ENCODE data around the gene OSBPL10. TPM values are rescaled to one million over a fixed set of nuclear protein-coding genes. Genes with fewer than 3 reads are reported as not detected.

The OSBPL10 gene
- total RNA-seq, 1 donor from 2014 or later, result 52.7 TPM

- no peaks in the 10 kb centered on the region for H3K9me3 ChIP-seq (ENCODE audit: insufficient read depth, low read depth, low read length)
- peaks cover 7% of the 10 kb centered on the region for H3K4me1 Mint-ChIP-seq (ENCODE audit: low read depth, unreplicated experiment)
- no peak overlapping the region for H3K27ac ChIP-seq (ENCODE audit: low read depth, low read length)
- no peaks in the 10 kb centered on the region for H3K36me3 ChIP-seq (ENCODE audit: insufficient read depth, low read length)
- no peak overlapping the region for H3K9ac ChIP-seq (ENCODE audit: low read length)
- H3K4me3 ChIP-seq (ENCODE audit: insufficient read depth, low read depth, low read length), result no peak overlapping the region
- FAIRE-seq (no peak), DNase-seq (ENCODE audit: low read depth) (no peak)
- TF ChIP-seq EZH2 (IDR thresholded peaks at IDR 0.05; ENCODE audit: insufficient read depth, low read length) (no peak), CTCF (IDR thresholded peaks at IDR 0.05; ENCODE audit: insufficient read depth, low read depth, low read length) (no peak)
- H3K27ac Mint-ChIP-seq (ENCODE audit: unreplicated experiment), result no peak overlapping the region
- H3K4me2 ChIP-seq (ENCODE audit: low read length), result no peak overlapping the region
- no peaks in the 10 kb centered on the region for H3K27me3 ChIP-seq (ENCODE audit: insufficient read depth, low read length)
- H3K4me3 Mint-ChIP-seq (ENCODE audit: unreplicated experiment), result no peak overlapping the region
- peaks cover 23% of the 10 kb centered on the region for H4K20me1 ChIP-seq (ENCODE audit: insufficient read depth, low read length)
- H3K9me3 Mint-ChIP-seq (ENCODE audit: unreplicated experiment), result peaks cover 1% of the 10 kb centered on the region
- no peak overlapping the region for H2AFZ ChIP-seq (ENCODE audit: low read depth, low read length)
- peaks cover 1% of the 10 kb centered on the region for H3K36me3 Mint-ChIP-seq (ENCODE audit: low read depth, unreplicated experiment)
- H3K27me3 Mint-ChIP-seq (ENCODE audit: low read depth, unreplicated experiment), result no peaks in the 10 kb centered on the region
- H3K79me2 ChIP-seq (ENCODE audit: insufficient read depth, low read length), result peaks cover 12% of the 10 kb centered on the region
- H3K4me1 ChIP-seq (ENCODE audit: insufficient read depth, low read length), result no peaks in the 10 kb centered on the region
Measured at GRCh38 chr3:31947671-31948091, 33.4 kb downstream of the OSBPL10 start.

GRCh38 chr3:31947162-31947561, 33.9 kb downstream of the OSBPL10 start:
- H3K27ac Mint-ChIP-seq (ENCODE audit: unreplicated experiment), result no peak overlapping the region
- peaks cover 1% of the 10 kb centered on the region for H3K9me3 Mint-ChIP-seq (ENCODE audit: unreplicated experiment)
- Histone ChIP-seq H3K36me3 (ENCODE audit: insufficient read depth, low read length) (no peaks in the 10 kb centered on the region), H3K4me1 (ENCODE audit: insufficient read depth, low read length) (no peaks in the 10 kb centered on the region), H4K20me1 (ENCODE audit: insufficient read depth, low read length) (peaks cover 23% of the 10 kb centered on the region), H3K9ac (ENCODE audit: low read length) (no peak overlapping the region), H3K4me3 (ENCODE audit: insufficient read depth, low read depth, low read length) (no peak overlapping the region), H2AFZ (ENCODE audit: low read depth, low read length) (no peak overlapping the region), H3K27me3 (ENCODE audit: insufficient read depth, low read length) (no peaks in the 10 kb centered on the region), H3K27ac (ENCODE audit: low read depth, low read length) (no peak overlapping the region), H3K9me3 (ENCODE audit: insufficient read depth, low read depth, low read length) (no peaks in the 10 kb centered on the region), H3K4me2 (ENCODE audit: low read length) (no peak overlapping the region), H3K79me2 (ENCODE audit: insufficient read depth, low read length) (peaks cover 12% of the 10 kb centered on the region)
- H3K4me1 Mint-ChIP-seq (ENCODE audit: low read depth, unreplicated experiment), result peaks cover 9% of the 10 kb centered on the region
- no peak overlapping the region for H3K4me3 Mint-ChIP-seq (ENCODE audit: unreplicated experiment)
- no peak for TF ChIP-seq EZH2 (IDR thresholded peaks at IDR 0.05; ENCODE audit: insufficient read depth, low read length)
- no peak for TF ChIP-seq CTCF (IDR thresholded peaks at IDR 0.05; ENCODE audit: insufficient read depth, low read depth, low read length)
- no peak for DNase-seq (ENCODE audit: low read depth)
- H3K36me3 Mint-ChIP-seq (ENCODE audit: low read depth, unreplicated experiment), result peaks cover 1% of the 10 kb centered on the region
- FAIRE-seq, result no peak
- H3K27me3 Mint-ChIP-seq (ENCODE audit: low read depth, unreplicated experiment), result no peaks in the 10 kb centered on the region

- H3K27ac ChIP-seq (ENCODE audit: low read depth, low read length), result no peak overlapping the region
- no peak for FAIRE-seq
- no peak overlapping the region for H3K9ac ChIP-seq (ENCODE audit: low read length)
- no peaks in the 10 kb centered on the region for H3K27me3 ChIP-seq (ENCODE audit: insufficient read depth, low read length)
- H3K4me3 Mint-ChIP-seq (ENCODE audit: unreplicated experiment), result no peak overlapping the region
- TF ChIP-seq EZH2 (IDR thresholded peaks at IDR 0.05; ENCODE audit: insufficient read depth, low read length), result no peak
- no peak for TF ChIP-seq CTCF (IDR thresholded peaks at IDR 0.05; ENCODE audit: insufficient read depth, low read depth, low read length)
- no peak overlapping the region for H3K27ac Mint-ChIP-seq (ENCODE audit: unreplicated experiment)
- H3K9me3 ChIP-seq (ENCODE audit: insufficient read depth, low read depth, low read length), result no peaks in the 10 kb centered on the region
- no peaks in the 10 kb centered on the region for H3K4me1 ChIP-seq (ENCODE audit: insufficient read depth, low read length)
- H3K4me3 ChIP-seq (ENCODE audit: insufficient read depth, low read depth, low read length), result no peak overlapping the region
- H3K36me3 ChIP-seq (ENCODE audit: insufficient read depth, low read length), result no peaks in the 10 kb centered on the region
- H4K20me1 ChIP-seq (ENCODE audit: insufficient read depth, low read length), result peaks cover 23% of the 10 kb centered on the region
- H3K9me3 Mint-ChIP-seq (ENCODE audit: unreplicated experiment), result peaks cover 1% of the 10 kb centered on the region
- no peak overlapping the region for H2AFZ ChIP-seq (ENCODE audit: low read depth, low read length)
- no peaks in the 10 kb centered on the region for H3K27me3 Mint-ChIP-seq (ENCODE audit: low read depth, unreplicated experiment)
- H3K36me3 Mint-ChIP-seq (ENCODE audit: low read depth, unreplicated experiment), result peaks cover 1% of the 10 kb centered on the region
- no peak overlapping the region for H3K4me2 ChIP-seq (ENCODE audit: low read length)
- peaks cover 9% of the 10 kb centered on the region for H3K4me1 Mint-ChIP-seq (ENCODE audit: low read depth, unreplicated experiment)
- no peak for DNase-seq (ENCODE audit: low read depth)
- H3K79me2 ChIP-seq (ENCODE audit: insufficient read depth, low read length), result peaks cover 12% of the 10 kb centered on the region
Measured at GRCh38 chr3:31946484-31947081, 34.5 kb downstream of the OSBPL10 start.

All from astrocyte (in vitro differentiated cells and primary cell).